NB4 (cell line): ENCODE results near the gene GDPD1.

Source experiments
- CTCF ChIP-seq: IDR thresholded peaks from one replicate; pipeline ENCODE4 v1.5.1; 2012; ENCODE audit warnings: low read depth, low read length
- MAX ChIP-seq: IDR thresholded peaks from 2 replicates; pipeline ENCODE4 v1.6.1; 2011; ENCODE audit warnings: low read depth, low read length
- POLR2A ChIP-seq: IDR thresholded peaks from 2 replicates; pipeline ENCODE4 v1.6.1; 2011; ENCODE audit warnings: mild to moderate bottlenecking; ENCODE audit not compliant: insufficient read length; ENCODE audit errors: extremely low read depth

DNA sequence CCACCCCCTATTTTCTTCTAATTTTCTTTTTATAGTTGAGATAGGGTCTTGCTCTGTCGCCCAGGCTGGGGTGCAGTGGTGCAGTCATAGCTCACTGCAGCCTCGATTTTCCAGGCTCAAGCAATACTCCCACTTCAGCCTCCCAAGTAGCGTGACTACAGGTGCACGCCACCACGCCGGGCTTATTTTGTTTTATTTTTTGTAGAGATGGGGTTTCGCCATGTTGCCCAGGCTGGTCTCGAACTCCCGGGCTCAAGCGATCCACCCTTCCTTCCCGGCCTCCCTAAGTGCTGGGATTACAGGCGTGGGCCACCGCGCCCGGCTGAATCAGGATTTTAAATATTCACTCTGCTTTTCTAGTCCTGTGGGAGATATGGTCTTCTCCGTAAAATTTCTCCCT is 941 bp upstream of the GDPD1 start:
- TF ChIP-seq CTCF (no peak), MAX (no peak), POLR2A (no peak)
